GM12872 (cell line): ENCODE data around the gene NUDT3.

Source experiments
- CTCF ChIP-seq: IDR thresholded peaks from 3 replicates; pipeline ENCODE4 v1.5.1; 2011; ENCODE audit warnings: low read depth, mild to moderate bottlenecking, low read length, moderate library complexity; ENCODE audit not compliant: insufficient read depth

The NUDT3 gene

GRCh38 chr6:34319471-34319885, 73.0 kb downstream of the NUDT3 start:
- TF ChIP-seq CTCF, result no peak

GRCh38 chr6:34318499-34319470, 73.7 kb downstream of the NUDT3 start:
- TF ChIP-seq CTCF, result no peak

GRCh38 chr6:34317882-34318498, 74.5 kb downstream of the NUDT3 start:
- TF ChIP-seq CTCF, result no peak

- no peak for TF ChIP-seq CTCF
Observed at GRCh38 chr6:34317172-34317477, 75.3 kb downstream of the NUDT3 start.

- TF ChIP-seq CTCF, result no peak
Observed at GRCh38 chr6:34316431-34317171, 75.9 kb downstream of the NUDT3 start.

GRCh38 chr6:34315780-34316179, 76.7 kb downstream of the NUDT3 start:
- no peak for TF ChIP-seq CTCF

- no peak for TF ChIP-seq CTCF
Observed at GRCh38 chr6:34315256-34315655, 77.2 kb downstream of the NUDT3 start.
